ENCODE data around the gene SRF.

Gene SRF

DNA sequence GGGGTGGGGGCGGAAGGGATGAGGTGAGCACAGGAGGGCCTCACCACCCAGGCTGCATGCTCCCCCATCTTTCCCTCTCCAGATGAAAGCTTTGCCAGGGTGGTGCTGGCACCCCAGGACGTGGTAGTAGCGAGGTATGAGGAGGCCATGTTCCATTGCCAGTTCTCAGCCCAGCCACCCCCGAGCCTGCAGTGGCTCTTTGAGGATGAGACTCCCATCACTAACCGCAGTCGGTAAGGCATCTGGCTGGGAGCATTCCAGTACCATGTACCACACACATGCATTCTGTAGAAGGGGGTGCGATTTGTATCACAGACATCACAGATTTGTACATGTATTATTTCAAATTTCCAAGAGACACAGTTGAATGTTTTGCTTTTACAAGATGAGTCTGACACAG, 40.6 kb upstream of the SRF start:
- TF ChIP-seq, protein P1, sequence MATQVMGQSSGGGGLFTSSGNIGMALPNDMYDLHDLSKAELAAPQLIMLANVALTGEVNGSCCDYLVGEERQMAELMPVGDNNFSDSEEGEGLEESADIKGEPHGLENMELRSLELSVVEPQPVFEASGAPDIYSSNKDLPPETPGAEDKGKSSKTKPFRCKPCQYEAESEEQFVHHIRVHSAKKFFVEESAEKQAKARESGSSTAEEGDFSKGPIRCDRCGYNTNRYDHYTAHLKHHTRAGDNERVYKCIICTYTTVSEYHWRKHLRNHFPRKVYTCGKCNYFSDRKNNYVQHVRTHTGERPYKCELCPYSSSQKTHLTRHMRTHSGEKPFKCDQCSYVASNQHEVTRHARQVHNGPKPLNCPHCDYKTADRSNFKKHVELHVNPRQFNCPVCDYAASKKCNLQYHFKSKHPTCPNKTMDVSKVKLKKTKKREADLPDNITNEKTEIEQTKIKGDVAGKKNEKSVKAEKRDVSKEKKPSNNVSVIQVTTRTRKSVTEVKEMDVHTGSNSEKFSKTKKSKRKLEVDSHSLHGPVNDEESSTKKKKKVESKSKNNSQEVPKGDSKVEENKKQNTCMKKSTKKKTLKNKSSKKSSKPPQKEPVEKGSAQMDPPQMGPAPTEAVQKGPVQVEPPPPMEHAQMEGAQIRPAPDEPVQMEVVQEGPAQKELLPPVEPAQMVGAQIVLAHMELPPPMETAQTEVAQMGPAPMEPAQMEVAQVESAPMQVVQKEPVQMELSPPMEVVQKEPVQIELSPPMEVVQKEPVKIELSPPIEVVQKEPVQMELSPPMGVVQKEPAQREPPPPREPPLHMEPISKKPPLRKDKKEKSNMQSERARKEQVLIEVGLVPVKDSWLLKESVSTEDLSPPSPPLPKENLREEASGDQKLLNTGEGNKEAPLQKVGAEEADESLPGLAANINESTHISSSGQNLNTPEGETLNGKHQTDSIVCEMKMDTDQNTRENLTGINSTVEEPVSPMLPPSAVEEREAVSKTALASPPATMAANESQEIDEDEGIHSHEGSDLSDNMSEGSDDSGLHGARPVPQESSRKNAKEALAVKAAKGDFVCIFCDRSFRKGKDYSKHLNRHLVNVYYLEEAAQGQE (IDR thresholded peaks at IDR 0.05; ENCODE audit: insufficient read depth in 1 of 2, low read depth in 2 of 2, low read length in 2 of 2) = no peak
- TF ChIP-seq TAF1 (IDR thresholded peaks at IDR 0.05; ENCODE audit: borderline replicate concordance, insufficient read depth, low read length) (no peak), SIN3A (IDR thresholded peaks at IDR 0.05; ENCODE audit: borderline replicate concordance, insufficient read depth, low read length) (no peak), FOXP2 (optimal IDR thresholded peaks at IDR 0.05; ENCODE audit: borderline replicate concordance, extremely low read depth, extremely low read length, insufficient read depth) (no peak), POLR2AphosphoS5 (IDR thresholded peaks at IDR 0.05; ENCODE audit: low read depth, low read length) (no peak)

DNA sequence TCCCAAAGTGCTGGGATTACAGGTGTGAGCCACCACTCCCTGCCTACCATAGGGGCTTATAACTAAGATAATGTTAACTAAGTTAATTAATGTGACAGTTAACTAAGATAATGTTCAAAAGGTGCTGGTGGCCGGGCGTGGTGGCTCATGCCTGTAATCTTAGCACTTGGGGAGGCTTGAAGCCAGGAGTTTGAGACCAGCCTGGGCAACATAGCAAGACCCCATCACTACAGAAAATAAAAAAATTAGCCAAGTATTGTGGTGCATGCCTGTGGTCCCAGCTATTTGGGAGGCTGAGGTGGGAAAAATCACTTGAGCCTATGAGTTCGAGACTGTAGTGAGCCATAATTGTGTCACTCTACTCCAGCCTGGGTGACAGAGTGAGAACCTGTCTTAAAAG, 32.8 kb upstream of the SRF start:
- no peak for TF ChIP-seq POLR2AphosphoS5 (IDR thresholded peaks at IDR 0.05; ENCODE audit: low read depth, low read length)
- TF ChIP-seq SIN3A (IDR thresholded peaks at IDR 0.05; ENCODE audit: borderline replicate concordance, insufficient read depth, low read length) = no peak
- TF ChIP-seq, protein P1 (IDR thresholded peaks at IDR 0.05; ENCODE audit: insufficient read depth in 1 of 2, low read depth in 2 of 2, low read length in 2 of 2) = no peak
- TF ChIP-seq FOXP2 (optimal IDR thresholded peaks at IDR 0.05; ENCODE audit: borderline replicate concordance, extremely low read depth, extremely low read length, insufficient read depth) = no peak
- no peak for TF ChIP-seq TAF1 (IDR thresholded peaks at IDR 0.05; ENCODE audit: borderline replicate concordance, insufficient read depth, low read length)

DNA sequence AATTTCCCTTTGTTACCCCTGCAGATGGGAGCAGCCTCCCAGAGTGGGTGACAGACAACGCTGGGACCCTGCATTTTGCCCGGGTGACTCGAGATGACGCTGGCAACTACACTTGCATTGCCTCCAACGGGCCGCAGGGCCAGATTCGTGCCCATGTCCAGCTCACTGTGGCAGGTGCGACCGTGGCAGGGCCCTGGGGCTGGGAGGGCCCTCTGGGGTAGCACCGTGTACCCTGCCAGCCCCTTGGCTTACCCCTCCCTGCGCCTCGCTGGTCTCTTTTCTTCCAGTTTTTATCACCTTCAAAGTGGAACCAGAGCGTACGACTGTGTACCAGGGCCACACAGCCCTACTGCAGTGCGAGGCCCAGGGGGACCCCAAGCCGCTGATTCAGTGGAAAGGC, 29.4 kb upstream of the SRF start:
- TF ChIP-seq TAF1 (IDR thresholded peaks at IDR 0.05; ENCODE audit: borderline replicate concordance, insufficient read depth, low read length) = no peak
- TF ChIP-seq SIN3A (IDR thresholded peaks at IDR 0.05; ENCODE audit: borderline replicate concordance, insufficient read depth, low read length) = no peak
- TF ChIP-seq, protein P1 (IDR thresholded peaks at IDR 0.05; ENCODE audit: insufficient read depth in 1 of 2, low read depth in 2 of 2, low read length in 2 of 2) = no peak
- no peak for TF ChIP-seq FOXP2 (optimal IDR thresholded peaks at IDR 0.05; ENCODE audit: borderline replicate concordance, extremely low read depth, extremely low read length, insufficient read depth)
- TF ChIP-seq POLR2AphosphoS5 (IDR thresholded peaks at IDR 0.05; ENCODE audit: low read depth, low read length) = no peak

DNA sequence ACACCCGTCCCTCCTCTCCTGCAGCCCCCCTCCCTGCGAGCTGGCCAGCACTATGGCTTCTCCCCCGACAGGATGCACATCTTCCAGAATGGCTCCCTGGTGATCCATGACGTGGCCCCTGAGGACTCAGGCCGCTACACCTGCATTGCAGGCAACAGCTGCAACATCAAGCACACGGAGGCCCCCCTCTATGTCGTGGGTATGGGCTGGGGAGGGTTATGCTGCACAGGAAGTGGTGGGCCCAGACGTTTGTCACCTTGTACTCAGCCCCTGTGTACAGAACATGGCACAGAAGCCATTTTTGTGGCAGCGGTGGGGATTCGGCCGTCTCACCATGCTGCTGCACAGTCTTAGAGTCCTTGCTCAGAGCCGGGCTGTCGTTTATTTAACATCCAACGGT, 29.0 kb upstream of the SRF start:
- TF ChIP-seq SIN3A (IDR thresholded peaks at IDR 0.05; ENCODE audit: borderline replicate concordance, insufficient read depth, low read length) (no peak), POLR2AphosphoS5 (IDR thresholded peaks at IDR 0.05; ENCODE audit: low read depth, low read length) (no peak), TAF1 (IDR thresholded peaks at IDR 0.05; ENCODE audit: borderline replicate concordance, insufficient read depth, low read length) (no peak), FOXP2 (optimal IDR thresholded peaks at IDR 0.05; ENCODE audit: borderline replicate concordance, extremely low read depth, extremely low read length, insufficient read depth) (no peak)
- TF ChIP-seq, protein P1 (IDR thresholded peaks at IDR 0.05; ENCODE audit: insufficient read depth in 1 of 2, low read depth in 2 of 2, low read length in 2 of 2) = no peak
